PC-9 (cell line): ENCODE measurements around the gene SESN1.

Experiments
- EZH2 ChIP-seq: fragments of 200-600 bp; sonication (generic); IDR thresholded peaks from 2 replicates; pipeline ENCODE4 v1.8.0; 2017; ENCODE audit warnings: antibody characterized with exemption, low read depth
- TF ChIP-seq, protein P1 (sequence below): fragments of 200-600 bp; sonication (generic); conservative IDR thresholded peaks from 2 replicates; pipeline ENCODE4 v1.6.1; 2017; ENCODE audit warnings: mixed run types, antibody characterized with exemption, mild to moderate bottlenecking, moderate library complexity

DNA sequence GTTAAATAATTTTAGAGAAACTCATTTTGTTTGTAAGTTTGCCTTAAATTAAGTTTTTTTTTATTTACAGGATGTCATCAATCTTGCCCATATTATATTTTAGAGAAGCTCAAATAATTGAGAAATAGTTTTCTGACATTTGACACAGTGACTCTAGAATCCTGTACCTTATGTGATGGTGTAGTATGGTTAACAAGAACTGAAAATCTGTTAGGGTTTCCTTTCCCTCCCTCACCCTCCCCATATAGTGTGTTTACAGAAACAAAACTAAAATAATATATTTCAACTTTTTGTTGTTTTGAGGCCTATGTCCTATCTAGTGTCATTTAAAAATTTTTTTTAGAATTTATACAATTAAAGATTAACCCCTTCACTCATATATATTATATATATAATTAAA is 91.8 kb downstream of the SESN1 start:
- TF ChIP-seq, protein P1, sequence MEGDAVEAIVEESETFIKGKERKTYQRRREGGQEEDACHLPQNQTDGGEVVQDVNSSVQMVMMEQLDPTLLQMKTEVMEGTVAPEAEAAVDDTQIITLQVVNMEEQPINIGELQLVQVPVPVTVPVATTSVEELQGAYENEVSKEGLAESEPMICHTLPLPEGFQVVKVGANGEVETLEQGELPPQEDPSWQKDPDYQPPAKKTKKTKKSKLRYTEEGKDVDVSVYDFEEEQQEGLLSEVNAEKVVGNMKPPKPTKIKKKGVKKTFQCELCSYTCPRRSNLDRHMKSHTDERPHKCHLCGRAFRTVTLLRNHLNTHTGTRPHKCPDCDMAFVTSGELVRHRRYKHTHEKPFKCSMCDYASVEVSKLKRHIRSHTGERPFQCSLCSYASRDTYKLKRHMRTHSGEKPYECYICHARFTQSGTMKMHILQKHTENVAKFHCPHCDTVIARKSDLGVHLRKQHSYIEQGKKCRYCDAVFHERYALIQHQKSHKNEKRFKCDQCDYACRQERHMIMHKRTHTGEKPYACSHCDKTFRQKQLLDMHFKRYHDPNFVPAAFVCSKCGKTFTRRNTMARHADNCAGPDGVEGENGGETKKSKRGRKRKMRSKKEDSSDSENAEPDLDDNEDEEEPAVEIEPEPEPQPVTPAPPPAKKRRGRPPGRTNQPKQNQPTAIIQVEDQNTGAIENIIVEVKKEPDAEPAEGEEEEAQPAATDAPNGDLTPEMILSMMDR: no peak
- no peak for TF ChIP-seq EZH2
